Activated T-cell treated with anti-CD3 and anti-CD28 coated beads, Interleukin-2, amount 50 U/mL, for 24 hours (primary cell): ENCODE results near the gene SLC29A3.

ENCODE experiments used
- DNase-seq: peaks from one replicate; pipeline ENCODE4 v3.0.0-alpha.2; 2020
- H3K27ac Mint-ChIP-seq: 2 replicates; pipeline ENCODE4 v1.8.0; 2020; ENCODE audit warnings: mild to moderate bottlenecking, mixed read lengths
- H3K27me3 Mint-ChIP-seq: 2 replicates; pipeline ENCODE4 v1.8.0; 2020; ENCODE audit warnings: mixed read lengths
- H3K36me3 Mint-ChIP-seq: 2 replicates; pipeline ENCODE4 v1.8.0; 2020; ENCODE audit warnings: low read depth, mixed read lengths
- H3K4me1 Mint-ChIP-seq: 2 replicates; pipeline ENCODE4 v1.8.0; 2020; ENCODE audit warnings: low read depth, mixed read lengths
- H3K4me3 Mint-ChIP-seq: 2 replicates; pipeline ENCODE4 v1.8.0; 2020; ENCODE audit warnings: mild to moderate bottlenecking, moderate library complexity, mixed read lengths
- H3K9me3 Mint-ChIP-seq: 2 replicates; pipeline ENCODE4 v1.8.0; 2020; ENCODE audit warnings: mixed read lengths

Gene SLC29A3

DNA sequence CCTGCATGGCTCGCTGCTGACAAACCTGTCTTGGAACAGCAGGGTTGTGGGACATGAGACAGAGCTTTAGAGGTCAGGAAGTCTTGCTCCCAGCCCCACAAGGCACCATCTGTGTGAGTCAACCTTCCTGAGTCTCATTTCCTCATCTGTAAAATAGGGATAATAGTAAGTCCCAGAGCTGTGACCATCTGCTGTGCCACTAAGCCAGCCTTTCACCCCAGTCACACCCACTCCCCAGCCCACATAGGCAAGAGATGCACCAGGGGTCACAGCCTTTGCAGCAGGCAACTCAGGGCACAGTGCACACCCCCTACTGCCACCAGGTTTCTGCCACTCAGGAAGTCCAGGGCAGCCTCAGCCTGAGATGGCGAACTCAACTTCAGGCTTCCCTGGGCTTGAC is 48.2 kb downstream of the SLC29A3 start:
- Mint-ChIP-seq H3K36me3 (peaks cover 12% of the 10 kb centered on the region), H3K9me3 (no peaks in the 10 kb centered on the region), H3K27ac (no peak overlapping the region), H3K27me3 (peaks cover 12% of the 10 kb centered on the region), H3K4me3 (no peak overlapping the region), H3K4me1 (peaks cover 3% of the 10 kb centered on the region)
- DNase-seq: no peak

- Mint-ChIP-seq H3K4me3 (no peak overlapping the region), H3K27me3 (peaks cover 12% of the 10 kb centered on the region)
Observed at GRCh38 chr10:71368176-71368575, 49.1 kb downstream of the SLC29A3 start.

DNA sequence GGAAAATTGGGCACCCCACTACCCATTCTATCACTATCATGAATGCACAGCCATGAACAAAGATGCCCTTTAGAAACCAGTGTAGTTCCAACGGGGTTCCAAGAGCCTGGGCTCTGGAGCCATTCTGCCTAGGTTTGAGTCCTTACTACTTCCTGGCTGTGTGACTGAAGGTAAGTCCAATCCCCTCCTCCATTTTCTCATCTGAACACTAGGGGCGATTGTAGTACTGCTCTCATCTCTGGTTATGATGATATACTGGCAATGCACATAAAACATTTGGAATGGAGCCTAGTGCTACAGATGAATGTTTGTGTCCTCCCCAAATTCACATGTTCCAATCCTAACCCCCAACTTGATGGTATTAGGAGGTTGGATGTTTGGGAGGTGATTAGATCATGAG is 49.6 kb downstream of the SLC29A3 start:
- Mint-ChIP-seq H3K4me1 (peaks cover 3% of the 10 kb centered on the region), H3K27ac (no peak overlapping the region), H3K27me3 (peaks cover 12% of the 10 kb centered on the region), H3K4me3 (no peak overlapping the region), H3K36me3 (peaks cover 5% of the 10 kb centered on the region), H3K9me3 (no peaks in the 10 kb centered on the region)
- DNase-seq: no peak

More at GRCh38 chr10:71368176-71368575, 49.1 kb downstream of the SLC29A3 start:
- Mint-ChIP-seq H3K4me1 (peaks cover 3% of the 10 kb centered on the region), H3K9me3 (no peaks in the 10 kb centered on the region), H3K36me3 (peaks cover 5% of the 10 kb centered on the region), H3K27ac (no peak overlapping the region)
- DNase-seq: no peak

GRCh38 chr10:71369602-71370001 is 50.5 kb downstream of the SLC29A3 start:
- H3K4me1 Mint-ChIP-seq: peaks cover 1% of the 10 kb centered on the region
- no peak overlapping the region for H3K27ac Mint-ChIP-seq
- H3K9me3 Mint-ChIP-seq: no peaks in the 10 kb centered on the region
- peaks cover 12% of the 10 kb centered on the region for H3K27me3 Mint-ChIP-seq
- DNase-seq: no peak
- no peak overlapping the region for H3K4me3 Mint-ChIP-seq
- H3K36me3 Mint-ChIP-seq: peaks cover 2% of the 10 kb centered on the region

DNA sequence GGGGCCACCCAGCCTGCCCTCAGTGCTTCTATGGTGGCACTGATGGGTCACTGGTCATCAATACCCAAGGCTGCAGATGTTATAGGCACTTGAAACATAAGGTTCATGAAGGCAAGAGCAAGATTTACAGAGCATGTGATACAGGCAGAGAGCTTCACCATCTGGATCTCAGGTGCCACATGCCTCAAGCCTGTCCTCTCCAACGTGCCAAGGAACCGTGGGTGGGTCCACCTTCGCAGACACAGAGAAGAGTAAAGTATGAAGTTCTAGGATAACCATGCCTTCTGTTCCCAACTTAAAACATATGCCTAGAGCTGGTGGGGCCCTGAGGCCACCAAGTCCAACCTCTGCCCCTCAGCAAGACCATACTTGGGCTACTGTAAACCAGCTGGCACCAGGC is 51.0 kb downstream of the SLC29A3 start:
- peaks cover 12% of the 10 kb centered on the region for H3K27me3 Mint-ChIP-seq
- H3K36me3 Mint-ChIP-seq: no peaks in the 10 kb centered on the region
- no peak for DNase-seq
- no peaks in the 10 kb centered on the region for H3K9me3 Mint-ChIP-seq
- no peak overlapping the region for H3K4me3 Mint-ChIP-seq
- no peak overlapping the region for H3K27ac Mint-ChIP-seq
- H3K4me1 Mint-ChIP-seq: no peaks in the 10 kb centered on the region

DNA sequence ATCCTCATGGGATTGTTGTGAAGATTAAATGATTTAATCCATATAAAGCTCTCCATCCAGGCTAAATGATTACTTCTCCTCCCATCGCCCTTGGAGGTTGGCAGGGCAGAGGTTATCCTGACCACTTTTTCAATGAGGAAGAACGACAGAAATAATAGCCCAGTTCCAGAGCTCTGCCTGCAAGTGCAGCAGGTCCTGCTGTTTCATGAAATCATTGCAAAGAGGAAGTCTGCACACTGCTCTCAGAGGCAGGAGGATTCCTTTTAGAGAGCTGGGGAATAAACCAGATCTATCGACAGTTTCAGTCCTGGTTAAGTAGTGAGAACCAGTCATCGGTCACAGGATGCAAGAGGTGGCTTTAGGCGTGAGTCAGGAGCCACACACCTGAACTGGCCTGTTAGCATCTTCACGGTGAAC is 52.7 kb downstream of the SLC29A3 start:
- H3K9me3 Mint-ChIP-seq: no peaks in the 10 kb centered on the region
- H3K4me3 Mint-ChIP-seq: no peak overlapping the region
- no peaks in the 10 kb centered on the region for H3K4me1 Mint-ChIP-seq
- peaks cover 12% of the 10 kb centered on the region for H3K27me3 Mint-ChIP-seq
- no peaks in the 10 kb centered on the region for H3K36me3 Mint-ChIP-seq
- H3K27ac Mint-ChIP-seq: no peak overlapping the region
- no peak for DNase-seq

GRCh38 chr10:71372882-71373495 is 53.9 kb downstream of the SLC29A3 start:
- no peak overlapping the region for H3K27ac Mint-ChIP-seq
- H3K4me1 Mint-ChIP-seq: peaks cover 5% of the 10 kb centered on the region
- DNase-seq: no peak
- H3K36me3 Mint-ChIP-seq: no peaks in the 10 kb centered on the region
- H3K4me3 Mint-ChIP-seq: no peak overlapping the region
- H3K9me3 Mint-ChIP-seq: no peaks in the 10 kb centered on the region
- peaks cover 12% of the 10 kb centered on the region for H3K27me3 Mint-ChIP-seq

DNA sequence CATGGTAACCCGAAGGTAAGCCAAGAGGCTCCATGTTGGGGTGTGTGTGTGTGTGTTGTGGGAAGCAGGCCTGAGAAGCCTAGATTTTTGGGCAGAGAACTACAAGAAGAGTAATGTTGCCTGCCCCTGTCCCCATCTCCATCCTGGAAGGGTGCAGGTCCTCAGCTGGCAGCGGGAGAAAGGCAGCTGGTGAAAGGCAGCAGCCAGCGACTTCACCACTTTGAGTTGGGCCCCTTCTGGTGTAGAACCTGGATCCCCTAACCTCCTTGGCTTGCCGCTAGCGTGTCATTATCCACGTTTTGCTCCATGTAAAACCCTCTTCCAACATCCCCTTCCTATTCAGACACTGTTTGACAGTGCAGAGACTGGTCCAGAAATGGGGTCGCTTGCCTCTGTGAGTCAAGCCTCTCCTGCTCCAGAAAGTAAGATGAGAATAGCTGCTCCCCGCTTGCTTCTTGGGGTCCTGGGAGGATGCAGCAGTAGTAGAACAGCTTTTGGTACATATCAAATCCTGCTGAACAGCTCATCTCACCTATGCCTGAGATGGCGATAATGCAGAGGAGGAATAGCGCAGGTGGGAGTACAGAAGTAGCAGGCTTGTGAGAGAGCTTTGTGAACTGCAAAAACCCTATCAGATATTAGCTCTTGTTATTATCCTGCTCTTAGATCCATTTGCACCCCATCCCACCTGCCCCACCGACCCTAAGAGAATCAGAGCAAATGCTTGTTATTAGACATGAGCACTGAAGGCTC is 55.6 kb downstream of the SLC29A3 start:
- no peak overlapping the region for H3K4me3 Mint-ChIP-seq

DNA sequence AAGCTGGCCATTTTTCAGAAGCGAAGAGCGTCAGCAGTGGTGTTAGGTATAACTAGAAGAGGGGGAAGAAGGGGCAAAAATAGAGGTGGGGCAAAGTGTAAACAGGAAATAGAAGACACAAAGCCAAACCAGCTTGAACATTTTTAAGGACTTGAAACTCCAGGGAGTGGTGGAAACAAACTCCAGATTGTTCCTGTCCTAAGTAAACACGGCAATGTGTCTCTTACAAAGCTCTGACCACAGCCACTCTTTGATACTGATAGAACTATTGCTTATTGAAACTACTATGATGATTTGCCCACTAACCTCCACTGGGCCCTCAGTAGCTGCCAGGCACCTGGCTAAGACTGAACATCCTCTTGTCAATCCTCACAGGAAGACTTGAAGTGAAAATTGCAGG is 56.9 kb downstream of the SLC29A3 start:
- no peak for DNase-seq
- Mint-ChIP-seq H3K36me3 (no peaks in the 10 kb centered on the region), H3K4me3 (peak overlapping the region; percentile 78), H3K4me1 (peaks cover 5% of the 10 kb centered on the region), H3K27ac (no peak overlapping the region), H3K27me3 (peaks cover 11% of the 10 kb centered on the region), H3K9me3 (no peaks in the 10 kb centered on the region)

More for the DNA sequence above, 55.6 kb downstream of the SLC29A3 start:
- no peaks in the 10 kb centered on the region for H3K9me3 Mint-ChIP-seq
- no peak overlapping the region for H3K27ac Mint-ChIP-seq
- H3K27me3 Mint-ChIP-seq: peaks cover 12% of the 10 kb centered on the region
- no peaks in the 10 kb centered on the region for H3K36me3 Mint-ChIP-seq
- no peak for DNase-seq
- H3K4me1 Mint-ChIP-seq: peaks cover 5% of the 10 kb centered on the region

- no peak overlapping the region for H3K27ac Mint-ChIP-seq
Observed at GRCh38 chr10:71378336-71379117, 59.5 kb downstream of the SLC29A3 start.

DNA sequence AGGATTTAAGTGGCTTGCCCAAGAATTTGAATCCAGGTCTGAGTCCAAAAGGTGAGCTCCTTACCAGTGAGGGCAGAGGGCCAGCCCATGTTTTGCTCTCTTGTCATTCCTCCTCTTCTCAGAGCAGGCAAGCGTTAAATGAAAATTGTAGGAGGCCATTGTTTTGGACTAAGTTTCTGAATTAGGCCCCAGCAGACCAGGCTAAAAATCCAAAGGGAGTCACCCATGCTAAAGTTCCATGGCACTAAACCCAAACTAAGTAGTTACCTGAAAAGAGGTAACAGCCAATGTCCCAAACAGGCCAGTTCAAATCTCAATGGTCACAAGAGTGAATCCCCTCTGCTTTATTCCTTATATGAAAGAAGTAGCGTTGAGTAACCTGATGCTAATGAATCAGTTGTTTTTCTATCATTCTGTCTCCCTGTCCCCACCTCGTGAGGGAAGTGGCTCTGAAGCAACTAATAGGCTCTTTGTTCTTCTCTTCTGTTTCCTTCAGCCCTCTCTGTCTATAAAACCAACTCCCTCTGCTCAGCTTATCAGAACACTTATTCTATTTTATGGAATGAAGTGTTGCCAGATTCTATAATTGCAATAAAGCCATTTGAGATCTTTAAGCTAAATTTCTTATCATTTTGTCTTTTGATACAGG is 60.2 kb downstream of the SLC29A3 start:
- DNase-seq: no peak
- H3K36me3 Mint-ChIP-seq: no peaks in the 10 kb centered on the region
- H3K4me3 Mint-ChIP-seq: no peak overlapping the region
- H3K9me3 Mint-ChIP-seq: no peaks in the 10 kb centered on the region
- peaks cover 5% of the 10 kb centered on the region for H3K4me1 Mint-ChIP-seq
- H3K27ac Mint-ChIP-seq: no peak overlapping the region
- H3K27me3 Mint-ChIP-seq: no peaks in the 10 kb centered on the region

More at GRCh38 chr10:71378336-71379117, 59.5 kb downstream of the SLC29A3 start:
- no peaks in the 10 kb centered on the region for H3K36me3 Mint-ChIP-seq
- H3K4me3 Mint-ChIP-seq: no peak overlapping the region
- DNase-seq: no peak
- no peaks in the 10 kb centered on the region for H3K9me3 Mint-ChIP-seq
- H3K4me1 Mint-ChIP-seq: peaks cover 5% of the 10 kb centered on the region
- H3K27me3 Mint-ChIP-seq: no peaks in the 10 kb centered on the region

DNA sequence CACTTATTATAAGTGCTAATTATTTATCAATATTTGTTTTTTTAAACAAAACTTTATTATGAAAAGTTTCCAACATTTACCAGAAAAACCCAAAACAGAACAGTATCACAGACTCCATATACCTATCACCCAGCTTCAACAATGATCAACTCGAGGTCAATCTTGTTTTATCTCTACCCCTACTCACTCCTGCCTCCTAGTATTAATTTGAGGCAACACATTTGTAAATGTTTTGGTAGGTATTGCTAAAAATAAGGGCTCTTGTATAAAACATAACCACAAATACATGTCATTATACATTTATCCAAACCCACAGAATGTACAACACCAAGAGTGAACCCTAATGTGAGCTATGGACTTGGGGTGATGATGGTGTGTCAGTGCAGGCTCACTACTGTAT is 61.8 kb downstream of the SLC29A3 start:
- peaks cover 5% of the 10 kb centered on the region for H3K4me1 Mint-ChIP-seq
- H3K36me3 Mint-ChIP-seq: no peaks in the 10 kb centered on the region
- H3K27me3 Mint-ChIP-seq: no peaks in the 10 kb centered on the region
- no peak overlapping the region for H3K4me3 Mint-ChIP-seq
- H3K9me3 Mint-ChIP-seq: no peaks in the 10 kb centered on the region
- H3K27ac Mint-ChIP-seq: no peak overlapping the region
- no peak for DNase-seq

DNA sequence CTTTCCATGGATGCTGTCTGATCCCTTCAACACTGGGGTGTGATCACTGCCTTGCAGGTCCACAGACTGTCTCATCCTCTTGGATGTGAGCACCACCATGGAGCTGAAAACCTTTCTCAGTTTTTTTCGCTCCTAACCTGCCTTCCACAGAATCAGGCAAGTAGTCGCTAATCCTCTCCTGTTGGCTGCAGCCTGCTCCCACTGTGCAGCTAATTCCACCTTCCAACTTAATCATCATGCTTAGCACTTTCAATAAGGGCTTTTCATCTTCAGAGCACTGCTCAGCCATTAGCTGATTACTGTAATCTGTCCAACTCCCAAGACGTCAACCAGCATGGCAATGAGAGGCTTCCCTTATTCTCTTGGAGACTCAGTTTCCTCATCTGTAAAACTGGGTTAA is 62.6 kb downstream of the SLC29A3 start:
- no peak overlapping the region for H3K4me3 Mint-ChIP-seq
- H3K27ac Mint-ChIP-seq: no peak overlapping the region
- no peak for DNase-seq
- no peaks in the 10 kb centered on the region for H3K9me3 Mint-ChIP-seq
- no peaks in the 10 kb centered on the region for H3K27me3 Mint-ChIP-seq
- peaks cover 5% of the 10 kb centered on the region for H3K4me1 Mint-ChIP-seq
- no peaks in the 10 kb centered on the region for H3K36me3 Mint-ChIP-seq

DNA sequence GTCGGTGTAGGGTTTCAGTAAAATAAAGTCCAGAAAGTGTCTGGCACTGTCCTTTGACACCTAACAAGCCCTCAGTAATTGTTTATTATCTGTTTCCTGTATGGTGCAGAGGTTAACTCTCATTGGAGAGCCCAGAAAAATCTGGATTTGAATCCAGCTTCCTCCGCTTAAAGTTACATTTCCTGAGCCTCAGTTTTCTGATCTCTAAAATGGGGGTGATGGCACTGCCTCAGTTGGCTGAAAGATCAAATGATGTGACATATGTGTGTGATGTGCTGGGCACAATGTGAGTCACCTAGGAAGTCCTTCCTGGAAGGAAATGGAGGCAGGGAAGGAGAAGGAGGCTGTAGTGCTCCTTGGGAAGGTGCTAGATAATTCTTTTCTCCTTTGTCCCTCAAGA is 63.0 kb downstream of the SLC29A3 start:
- no peak overlapping the region for H3K4me3 Mint-ChIP-seq
- H3K9me3 Mint-ChIP-seq: no peaks in the 10 kb centered on the region
- peaks cover 5% of the 10 kb centered on the region for H3K4me1 Mint-ChIP-seq
- DNase-seq: no peak
- no peak overlapping the region for H3K27ac Mint-ChIP-seq
- no peaks in the 10 kb centered on the region for H3K36me3 Mint-ChIP-seq
- H3K27me3 Mint-ChIP-seq: no peaks in the 10 kb centered on the region
